NCI-H524 (cell line): Measurements from ENCODE around the gene PAQR7.

Experiments
- DNase-seq, 2 experiments: peaks; one replicate each; lab custom pipeline; 2025; lab: John Stamatoyannopoulos, UW

Gene PAQR7

GRCh38 chr1:25902462-25902861 is 27.0 kb upstream of the PAQR7 start:
- DNase-seq = no peak

- DNase-seq = no peak
These were observed 24.7 kb upstream of the PAQR7 start for GRCh38 chr1:25900219-25900618.

GRCh38 chr1:25899792-25900191 is 24.3 kb upstream of the PAQR7 start:
- no peak for DNase-seq

GRCh38 chr1:25898223-25899015 is 22.9 kb upstream of the PAQR7 start:
- no peak for DNase-seq

GRCh38 chr1:25897754-25898153 is 22.2 kb upstream of the PAQR7 start:
- DNase-seq = peak in 1 of 2 experiments; percentile 51

GRCh38 chr1:25896266-25896665 is 20.8 kb upstream of the PAQR7 start:
- peak in 1 of 2 experiments; percentile 51 for DNase-seq

GRCh38 chr1:25895365-25895990 is 20.0 kb upstream of the PAQR7 start:
- DNase-seq = peak; percentile 65 to 86

GRCh38 chr1:25893116-25893515 is 17.6 kb upstream of the PAQR7 start:
- no peak for DNase-seq

- DNase-seq = no peak
These were observed 16.1 kb upstream of the PAQR7 start for GRCh38 chr1:25891606-25892005.

GRCh38 chr1:25890239-25891034 is 14.9 kb upstream of the PAQR7 start:
- no peak for DNase-seq

- no peak for DNase-seq
These were observed 14.0 kb upstream of the PAQR7 start for GRCh38 chr1:25889470-25889869.

- DNase-seq = no peak
These were observed 13.0 kb upstream of the PAQR7 start for GRCh38 chr1:25888426-25888987.

- no peak for DNase-seq
These were observed 10.1 kb upstream of the PAQR7 start for GRCh38 chr1:25885602-25886001.

GRCh38 chr1:25881266-25881665 is 5.8 kb upstream of the PAQR7 start:
- DNase-seq = no peak

- no peak for DNase-seq
These were observed 5.0 kb upstream of the PAQR7 start for GRCh38 chr1:25880518-25880917.

GRCh38 chr1:25879675-25880074 is 4.2 kb upstream of the PAQR7 start:
- no peak for DNase-seq

- no peak for DNase-seq
These were observed 3.2 kb upstream of the PAQR7 start for GRCh38 chr1:25878690-25879089.

- DNase-seq = no peak
These were observed 1.6 kb upstream of the PAQR7 start for GRCh38 chr1:25877155-25877554.

GRCh38 chr1:25876693-25877077 is 1.2 kb upstream of the PAQR7 start:
- no peak for DNase-seq

- no peak for DNase-seq
These were observed 566 bp upstream of the PAQR7 start for GRCh38 chr1:25875856-25876692.

- DNase-seq = no peak
These were observed 814 bp downstream of the PAQR7 start for GRCh38 chr1:25874635-25875153.
